HepG2 (cell line): ENCODE measurements around the gene SLAMF8. TPM values are rescaled to one million over a fixed set of nuclear protein-coding genes. Genes with fewer than 3 reads are reported as not detected.

Source experiments
- ATAC-seq: fragments of 200-7000 bp; cut with Tn5 transposase; 3 replicates; pipeline ENCODE4 v1.9.1; 2020; ENCODE audit warnings: mild to moderate bottlenecking, moderate library complexity
- BruUV-seq: library from RNA; stranded (reverse); fragments of 400-500 nt; replicated peaks from 2 replicates; lab custom pipeline; 2021; lab: Mats Ljungman, UMichigan
- CTCF ChIA-PET: fragments of 300-600 bp; formaldehyde crosslinking; extraction: SDS; loops from one replicate; lab custom pipeline; 2021; ENCODE audit warnings: low total read pairs, inconsistent platforms, low intra/inter-chr PET ratio; lab: Yijun Ruan, JAX
- POLR2A ChIA-PET: fragments of 350-600 bp; sonication (Branson Sonifier 250); formaldehyde crosslinking; loops from one replicate; lab custom pipeline; 2020; ENCODE audit warnings: antibody characterized with exemption, inconsistent platforms; lab: Yijun Ruan, JAX
- DNase-seq: peaks from one replicate; pipeline ENCODE4 v3.0.0-alpha.2; 2015; ENCODE audit warnings: low spot score
- FAIRE-seq: peaks from 3 replicates; lab custom pipeline; 2011; peaks lifted over from hg19 to GRCh38; lab: Jason Lieb, UNC
- H2AFZ ChIP-seq: one replicate; pipeline ENCODE4 v1.6.1; 2011; ENCODE audit warnings: low read length, inconsistent platforms
- H3K27ac ChIP-seq: fragments of 300-600 bp; 3 replicates; pipeline ENCODE4 v1.8.0; 2011; ENCODE audit warnings: mixed run types, mild to moderate bottlenecking, mixed read lengths, low read length, inconsistent platforms; ENCODE audit not compliant: insufficient read depth; ENCODE audit errors: extremely low read length
- H3K27me3 ChIP-seq, 2 experiments: fragments of 200-600 bp in 1 of 2; 2 replicates in 1 of 2; 3 replicates in 1 of 2; pipeline versions ENCODE4 v1.6.0 to v1.8.0; 2011; ENCODE audit warnings: low read length in 2 of 2, mild to moderate bottlenecking in 2 of 2, moderate library complexity in 2 of 2, inconsistent platforms in 1 of 2; ENCODE audit not compliant: insufficient read depth in 2 of 2, control insufficient read depth in 1 of 2
- H3K36me3 ChIP-seq, 2 experiments: fragments of 200-600 bp in 1 of 2; replicated peaks in 1 of 2; 2 replicates in 1 of 2; 3 replicates in 1 of 2; pipeline versions ENCODE4 v1.5.1 to v1.8.0; 2011; ENCODE audit warnings: low read length in 2 of 2, inconsistent platforms in 1 of 2; ENCODE audit not compliant: insufficient read depth in 2 of 2, control insufficient read depth in 1 of 2
- H3K4me1 ChIP-seq: 2 replicates; pipeline ENCODE4 v1.5.1; 2012; ENCODE audit warnings: low read length, inconsistent platforms; ENCODE audit not compliant: insufficient read depth
- H3K4me2 ChIP-seq: 2 replicates; pipeline ENCODE4 v1.6.0; 2011; ENCODE audit warnings: low read depth, low read length, inconsistent platforms
- H3K4me3 ChIP-seq, 3 experiments: fragments of 200-600 bp in 1 of 3; sonication (generic), shearing (Covaris generic) in 1 of 3; replicated peaks in 1 of 3; 2 replicates each; pipeline ENCODE4 v1.5.1; 2011 to 2016; ENCODE audit warnings: low read length in 3 of 3, inconsistent platforms in 2 of 3, low read depth in 2 of 3, mild to moderate bottlenecking in 2 of 3, control low read depth in 1 of 3, mixed read lengths in 1 of 3; ENCODE audit not compliant: insufficient read depth in 1 of 3
- H3K79me2 ChIP-seq: one replicate; pipeline ENCODE4 v1.6.1; 2011; ENCODE audit warnings: low read length, inconsistent platforms; ENCODE audit not compliant: insufficient read depth
- H3K9ac ChIP-seq: 2 replicates; pipeline ENCODE4 v1.6.0; 2011; ENCODE audit warnings: mild to moderate bottlenecking, low read depth, low read length, inconsistent platforms; ENCODE audit not compliant: insufficient read depth
- H3K9me3 ChIP-seq: 2 replicates; pipeline ENCODE4 v1.5.1; 2012; ENCODE audit warnings: mild to moderate bottlenecking, low read length
- H4K20me1 ChIP-seq: 2 replicates; pipeline ENCODE4 v1.6.0; 2011; ENCODE audit warnings: inconsistent platforms, mild to moderate bottlenecking, low read length, moderate library complexity; ENCODE audit not compliant: insufficient read depth
- LCORL ChIP-seq, 2 experiments: fragments of 450-650 bp in 1 of 2; sonication (generic) in 1 of 2; formaldehyde crosslinking in 1 of 2; IDR thresholded peaks; 2 replicates each; pipeline versions ENCODE4 v1.5.0 to v1.6.1; 2017 to 2020; ENCODE audit warnings: antibody characterized with exemption in 1 of 2, missing genetic modification reagents in 1 of 2
- MEF2D ChIP-seq: sonication (generic); formaldehyde crosslinking; IDR thresholded peaks from 2 replicates; pipeline ENCODE4 v1.5.1; 2020; ENCODE audit warnings: mild to moderate bottlenecking, missing genetic modification reagents
- MTA3 ChIP-seq: sonication (generic); formaldehyde crosslinking; IDR thresholded peaks from 2 replicates; pipeline ENCODE4 v1.4.0; 2020; ENCODE audit warnings: missing genetic modification reagents
- TARDBP ChIP-seq: sonication (generic); formaldehyde crosslinking; IDR thresholded peaks from 2 replicates; pipeline ENCODE4 v1.8.0; 2022; ENCODE audit warnings: mild to moderate bottlenecking, missing genetic modification reagents
- ZFP37 ChIP-seq: sonication (generic); formaldehyde crosslinking; IDR thresholded peaks from 2 replicates; pipeline ENCODE4 v1.4.0; 2020; ENCODE audit warnings: missing genetic modification reagents, borderline replicate concordance
- ZNF577 ChIP-seq: sonication (generic); formaldehyde crosslinking; IDR thresholded peaks from 2 replicates; pipeline ENCODE4 v1.4.0; 2020; ENCODE audit warnings: mild to moderate bottlenecking, low read depth, missing genetic modification reagents, borderline replicate concordance
- WGBS: methylation state at CpG from one replicate; pipeline ENCODE4 v1.1.6; 2017; ENCODE audit warnings: low lambda C conversion rate; 5-methylcytosine and 5-hydroxymethylcytosine counted together
- in situ Hi-C: cut with HindIII; loops from 2 replicates; pipeline ENCODE4 v1.10.0; 2017; ENCODE audit warnings: low pct_unique_long_range_greater_than_20kb; ENCODE audit not compliant: extremely low pct_ligation_motif_present
- intact Hi-C: fragments of 100-400 bp; cut with micrococcal nuclease; formaldehyde crosslinking; loops from one replicate; pipeline ENCODE4 v1.10.0; 2022; ENCODE audit not compliant: unreplicated experiment
- polyA plus RNA-seq, 8 experiments: library from polyadenylated mRNA; depleted of rRNA in 3 of 8; stranded (reverse) in 7 of 8; unstranded in 1 of 8; fragments of >200 nt; fragmentation: Illumina TruSeq in 4 of 8; extraction: Trizol in 4 of 8; gene quantifications; 2 replicates each; pipeline versions ENCODE4 v1.2.1 to v1.2.3, GENCODE V29; 2011 to 2016; ENCODE audit warnings: low read depth in 4 of 8, missing spikeins in 1 of 8, mixed read lengths in 1 of 8; ENCODE audit not compliant: insufficient read depth in 1 of 8
- total RNA-seq, 5 experiments: library from RNA; depleted of rRNA; stranded (reverse); fragments of >200 nt; fragmentation: Illumina TruSeq; extraction: Trizol; gene quantifications; 2 replicates each; pipeline ENCODE4 v1.2.3, GENCODE V29; 2016; ENCODE audit warnings: low read depth in 1 of 5
- TF ChIP-seq, protein P1 (sequence below): sonication (generic); formaldehyde crosslinking; IDR thresholded peaks from 2 replicates; pipeline ENCODE4 v1.4.0; 2020; ENCODE audit warnings: low read depth, missing genetic modification reagents

Gene SLAMF8
- total and polyA plus RNA-seq, 2 of the 13 experiments (the other 11 are each of a cell fraction or from before 2014, with no cell fraction given) = not detected

DNA sequence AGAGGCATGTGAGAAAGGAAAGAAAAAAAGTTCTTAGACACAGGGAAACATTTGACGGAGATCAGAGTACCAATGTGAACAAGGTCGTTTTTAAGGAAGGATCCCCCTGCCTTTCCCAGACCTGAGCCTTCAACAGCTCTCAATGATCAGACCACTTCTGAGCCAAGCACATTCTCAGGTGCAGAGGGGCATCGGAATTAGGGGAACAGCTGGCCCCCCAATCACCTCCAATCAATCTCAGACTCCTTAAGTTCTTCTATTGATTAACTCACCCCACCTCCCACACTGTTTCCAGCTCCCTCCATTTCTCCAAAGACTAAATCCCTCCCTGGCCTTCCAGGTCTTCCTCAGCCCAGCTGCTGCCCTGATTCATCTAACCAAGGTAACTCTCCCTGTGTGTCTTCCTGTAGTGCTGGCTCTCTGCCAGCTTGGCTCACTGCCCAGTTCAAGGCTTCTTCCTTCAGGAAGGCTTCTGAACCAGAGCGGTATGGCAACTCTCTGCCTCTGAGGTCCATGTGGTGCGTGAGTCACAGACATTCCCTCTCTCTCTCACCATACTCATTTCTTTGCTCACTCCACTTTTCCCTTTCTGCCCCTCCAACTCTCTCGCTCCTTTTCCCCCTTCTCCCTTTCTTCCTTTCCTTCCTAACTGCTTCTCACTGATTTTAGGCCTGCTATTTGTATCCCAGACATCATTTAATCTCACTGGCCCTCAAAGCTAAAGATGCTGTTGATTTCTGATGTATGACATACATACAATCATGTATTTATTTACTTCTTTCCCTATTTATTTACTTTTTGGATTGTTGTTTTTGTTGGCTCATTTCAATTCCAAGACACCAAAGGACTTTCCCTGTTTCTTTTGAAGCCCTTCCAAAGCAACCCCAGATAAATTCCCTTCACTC is 55.2 kb downstream of the SLAMF8 start:
- DNase-seq (peak; percentile 32), FAIRE-seq (no peak)
- intact Hi-C loops = no loop called here
- H3K27ac ChIP-seq = no peak overlapping the region
- H3K9me3 ChIP-seq = no peaks in the 10 kb centered on the region
- 19% methylated on average over 6 of the region's 6 CpGs for WGBS
- no peaks in the 10 kb centered on the region for H3K4me1 ChIP-seq
- H3K4me3 ChIP-seq = no peak overlapping the region
- ChIA-PET CTCF (no interaction called here), POLR2A (no interaction called here)
- H4K20me1 ChIP-seq = no peaks in the 10 kb centered on the region
- no peak overlapping the region for H2AFZ ChIP-seq
- H3K9ac ChIP-seq = no peak overlapping the region
- H3K36me3 ChIP-seq = no peaks in the 10 kb centered on the region
- peaks cover 0 to 1% of the 10 kb centered on the region in 2 experiments; a peak in 2 of 5 replicates for H3K27me3 ChIP-seq
- TF ChIP-seq, protein P1, sequence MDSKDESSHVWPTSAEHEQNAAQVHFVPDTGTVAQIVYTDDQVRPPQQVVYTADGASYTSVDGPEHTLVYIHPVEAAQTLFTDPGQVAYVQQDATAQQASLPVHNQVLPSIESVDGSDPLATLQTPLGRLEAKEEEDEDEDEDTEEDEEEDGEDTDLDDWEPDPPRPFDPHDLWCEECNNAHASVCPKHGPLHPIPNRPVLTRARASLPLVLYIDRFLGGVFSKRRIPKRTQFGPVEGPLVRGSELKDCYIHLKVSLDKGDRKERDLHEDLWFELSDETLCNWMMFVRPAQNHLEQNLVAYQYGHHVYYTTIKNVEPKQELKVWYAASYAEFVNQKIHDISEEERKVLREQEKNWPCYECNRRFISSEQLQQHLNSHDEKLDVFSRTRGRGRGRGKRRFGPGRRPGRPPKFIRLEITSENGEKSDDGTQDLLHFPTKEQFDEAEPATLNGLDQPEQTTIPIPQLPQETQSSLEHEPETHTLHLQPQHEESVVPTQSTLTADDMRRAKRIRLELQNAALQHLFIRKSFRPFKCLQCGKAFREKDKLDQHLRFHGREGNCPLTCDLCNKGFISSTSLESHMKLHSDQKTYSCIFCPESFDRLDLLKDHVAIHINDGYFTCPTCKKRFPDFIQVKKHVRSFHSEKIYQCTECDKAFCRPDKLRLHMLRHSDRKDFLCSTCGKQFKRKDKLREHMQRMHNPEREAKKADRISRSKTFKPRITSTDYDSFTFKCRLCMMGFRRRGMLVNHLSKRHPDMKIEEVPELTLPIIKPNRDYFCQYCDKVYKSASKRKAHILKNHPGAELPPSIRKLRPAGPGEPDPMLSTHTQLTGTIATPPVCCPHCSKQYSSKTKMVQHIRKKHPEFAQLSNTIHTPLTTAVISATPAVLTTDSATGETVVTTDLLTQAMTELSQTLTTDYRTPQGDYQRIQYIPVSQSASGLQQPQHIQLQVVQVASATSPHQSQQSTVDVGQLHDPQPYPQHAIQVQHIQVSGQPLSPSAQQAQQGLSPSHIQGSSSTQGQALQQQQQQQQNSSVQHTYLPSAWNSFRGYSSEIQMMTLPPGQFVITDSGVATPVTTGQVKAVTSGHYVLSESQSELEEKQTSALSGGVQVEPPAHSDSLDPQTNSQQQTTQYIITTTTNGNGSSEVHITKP = no peak
- TF ChIP-seq TARDBP (CRISPR knock-in tag) = no peak
- TF ChIP-seq MEF2D = no peak
- TF ChIP-seq ZFP37 (CRISPR knock-in tag) = no peak
- TF ChIP-seq LCORL (IDR thresholded peaks at IDR 0.05) = 0 out of 2 replicates have a peak, but pooled peaks have one; percentile 18
- TF ChIP-seq LCORL (CRISPR knock-in tag; IDR thresholded peaks at IDR 0.05) = no peak
- TF ChIP-seq MTA3 (CRISPR knock-in tag) = no peak
- TF ChIP-seq ZNF577 = no peak
- TF ChIP-seq, all 625 proteins: peak for 1
- Histone ChIP-seq H3K79me2 (no peaks in the 10 kb centered on the region), H3K4me2 (no peak overlapping the region)
- BruUV-seq = no TSS peak
- ATAC-seq = no peak
- in situ Hi-C loops = no loop called here
